Stimulated activated CD8-positive, alpha-beta memory T cell treated with anti-CD3 and anti-CD28 coated beads, Interleukin-15, amount 100 ng/mL, for 4 hours (primary cell): ENCODE data around the gene PPIP5K2.
"Not testable (repeated sequence)": the region's sequence is repeated elsewhere in the genome, so short reads cannot be mapped to it uniquely, and the experiment has no call there.

Experiments
- DNase-seq, 2 donors: peaks; one replicate each; pipeline ENCODE4 v3.0.0-alpha.2; 2020; ENCODE audit warnings: low read depth in 2 of 2

The PPIP5K2 gene

DNA sequence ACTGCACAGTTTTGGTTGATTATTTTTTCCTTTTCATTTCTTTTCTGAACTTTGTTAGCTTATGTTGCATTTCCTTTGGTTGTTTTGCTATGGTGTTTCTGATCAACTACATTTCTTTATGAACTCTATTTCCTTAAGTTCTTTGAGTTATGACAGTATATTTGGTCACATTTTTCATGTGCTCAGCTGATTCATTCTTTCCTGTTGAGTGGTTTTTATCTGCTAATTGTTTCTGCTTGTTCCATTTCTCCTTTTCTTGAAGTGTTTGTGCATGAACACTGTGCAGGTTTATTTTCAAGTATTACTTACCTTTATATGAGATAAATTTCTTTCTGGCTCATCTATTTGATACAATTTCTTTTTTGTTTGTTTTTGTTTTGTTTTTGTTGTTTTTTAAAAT is 87.6 kb downstream of the PPIP5K2 start:
- no peak for DNase-seq

DNA sequence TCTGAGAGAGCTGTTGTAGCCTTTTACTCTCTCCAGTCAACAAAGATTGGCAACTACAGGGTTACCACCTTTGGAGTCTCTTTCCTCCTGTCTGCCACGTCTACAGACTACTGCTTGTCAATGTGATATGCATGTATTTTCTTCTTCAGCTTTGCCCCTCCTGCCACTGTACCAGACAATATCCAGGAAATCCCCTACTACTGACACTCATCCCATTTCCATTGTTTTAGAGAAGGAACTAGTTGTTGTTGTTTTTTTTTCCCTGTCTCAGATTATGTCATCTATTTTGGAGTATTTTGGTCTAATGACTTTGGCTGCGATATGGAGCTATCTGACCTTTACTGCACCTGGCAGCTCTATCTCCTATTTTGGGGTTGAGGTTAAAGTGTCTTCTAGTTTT is 88.4 kb downstream of the PPIP5K2 start:
- no peak for DNase-seq

DNA sequence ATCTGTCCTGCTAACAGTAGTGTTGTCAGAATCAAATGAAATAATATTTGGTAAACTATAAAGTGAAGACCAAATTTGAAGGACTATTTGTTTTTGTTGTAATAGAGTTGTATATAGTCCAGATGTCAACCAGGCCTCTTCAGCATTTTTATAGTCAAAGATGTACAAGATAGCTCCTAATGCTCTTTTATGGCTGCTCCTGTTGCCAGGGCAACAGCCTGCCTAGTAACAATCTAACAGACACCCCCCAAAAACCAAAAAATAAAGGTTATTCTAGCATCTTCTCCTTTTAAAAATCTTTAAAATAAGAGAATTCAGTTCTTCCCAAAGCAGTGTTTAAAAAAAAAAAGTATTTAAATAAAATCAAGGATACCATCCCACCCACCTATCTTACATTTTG is 89.0 kb downstream of the PPIP5K2 start:
- no peak for DNase-seq

DNA sequence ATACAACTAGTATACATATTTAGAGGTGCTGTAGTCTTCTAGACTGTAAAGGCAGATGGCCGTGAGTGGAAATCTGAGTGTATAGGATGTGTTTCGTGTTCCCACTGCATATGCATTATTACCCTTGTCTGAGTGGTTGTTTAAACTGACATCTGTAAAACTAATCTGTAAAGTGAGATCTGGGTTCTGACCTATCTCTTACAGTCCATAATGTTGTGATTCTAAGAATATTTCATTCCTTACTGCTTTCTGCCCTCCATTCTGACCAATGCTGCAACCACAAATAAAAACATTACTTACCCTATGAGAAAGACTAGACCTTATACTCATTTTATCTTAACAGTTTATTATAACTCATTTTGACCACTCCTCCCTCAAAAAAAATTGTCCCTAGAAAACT is 90.9 kb downstream of the PPIP5K2 start:
- DNase-seq = no peak

DNA sequence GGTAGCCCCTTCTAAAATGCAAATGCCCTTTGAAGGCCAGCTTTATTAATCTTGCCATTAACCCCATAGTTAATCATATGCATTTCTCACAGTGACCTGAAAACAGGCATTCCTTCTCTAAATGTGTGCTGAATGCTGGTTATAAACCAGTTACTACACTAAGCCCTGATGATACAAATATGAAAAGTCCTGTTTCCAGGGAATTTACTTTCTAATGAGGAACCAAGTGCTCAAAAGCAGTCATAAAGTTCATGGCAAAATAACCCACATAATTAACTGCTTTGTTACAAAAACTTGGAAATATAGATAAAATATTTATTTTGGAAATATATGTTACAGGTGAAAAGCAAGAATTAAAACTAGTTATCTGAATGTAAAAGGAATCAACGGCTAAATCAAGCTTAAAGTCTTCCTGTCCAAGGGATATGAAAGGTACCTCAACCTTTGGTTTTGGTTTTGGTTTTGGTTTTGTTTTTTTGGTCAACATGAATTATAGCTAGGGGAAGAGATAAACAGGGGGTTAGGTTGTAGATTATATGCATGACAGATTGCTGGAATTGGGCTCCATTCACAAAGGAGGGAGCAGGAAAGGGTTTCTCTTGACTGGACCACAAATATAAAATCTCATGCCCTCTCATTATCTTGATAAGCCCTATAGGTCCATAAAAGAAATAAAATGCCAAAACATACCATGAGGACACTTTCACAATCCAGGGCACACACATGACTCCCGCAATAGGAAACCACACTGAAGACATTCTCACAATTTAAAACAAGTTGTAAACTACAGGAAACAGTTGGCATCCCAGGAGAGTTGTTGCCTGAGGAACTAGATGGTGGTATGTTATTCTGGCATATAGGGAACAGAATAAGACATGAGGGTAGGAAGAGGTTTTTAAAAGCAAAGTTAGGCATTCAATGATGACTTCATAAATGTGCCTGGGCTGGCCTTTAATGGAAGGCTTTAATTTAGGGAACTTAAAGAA is 91.8 kb downstream of the PPIP5K2 start:
- no peak for DNase-seq

DNA sequence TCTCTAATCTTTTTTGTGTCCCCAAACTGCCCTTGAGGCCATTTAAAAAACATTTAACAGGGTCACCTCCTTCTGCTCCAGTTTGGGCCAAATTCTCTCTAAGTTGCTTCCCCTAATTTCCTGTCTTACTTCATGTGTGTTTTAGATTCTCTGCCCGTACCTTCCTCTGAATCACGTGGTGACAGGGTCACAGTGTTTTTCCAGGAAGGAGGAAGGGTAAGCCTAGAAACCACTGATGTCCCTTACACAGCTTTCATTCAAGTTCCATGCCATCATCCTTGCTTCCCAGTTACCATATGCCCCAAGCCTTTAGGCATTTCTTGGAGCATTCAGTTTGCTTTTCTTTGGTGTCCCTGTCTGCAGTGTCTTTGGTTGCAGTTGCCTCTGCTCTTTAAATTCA is 96.0 kb downstream of the PPIP5K2 start:
- DNase-seq = no peak

DNA sequence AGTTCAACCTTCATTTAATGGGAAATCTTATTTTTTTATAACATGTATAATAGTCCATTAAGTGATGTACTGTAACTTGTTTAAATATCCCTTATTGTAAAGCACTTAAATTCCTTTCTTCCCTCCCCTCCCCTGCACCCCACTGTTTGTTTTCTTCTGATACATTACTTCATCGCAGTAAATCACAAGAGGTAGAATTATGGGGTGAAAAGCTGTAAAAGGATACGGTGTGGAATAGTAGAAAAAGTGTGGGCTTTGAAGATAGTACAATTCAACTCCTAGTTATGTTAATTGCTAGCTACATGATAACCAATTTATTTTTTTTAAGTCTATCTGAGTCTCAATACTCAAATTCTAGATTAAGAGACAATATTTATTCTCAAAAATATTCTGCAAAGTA is 96.6 kb downstream of the PPIP5K2 start:
- no peak for DNase-seq

DNA sequence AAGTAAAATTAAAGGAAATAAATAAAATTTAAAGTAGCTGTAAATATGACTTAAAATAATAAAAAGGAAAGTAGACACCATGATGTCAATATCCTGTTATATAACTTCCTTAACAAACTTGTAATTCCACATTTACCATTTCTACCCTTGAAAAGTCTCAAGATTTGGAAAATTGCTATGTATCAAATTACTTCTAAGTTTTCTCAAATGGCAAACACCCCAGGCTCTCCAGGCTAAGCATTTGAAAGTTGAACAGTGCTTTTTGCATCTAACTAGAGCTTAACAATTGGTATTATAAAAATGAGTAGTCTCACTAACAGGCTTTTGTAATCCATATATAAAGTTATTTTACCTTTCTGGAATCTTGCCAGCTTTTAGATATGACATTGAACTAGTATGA is 97.0 kb downstream of the PPIP5K2 start:
- no peak for DNase-seq

DNA sequence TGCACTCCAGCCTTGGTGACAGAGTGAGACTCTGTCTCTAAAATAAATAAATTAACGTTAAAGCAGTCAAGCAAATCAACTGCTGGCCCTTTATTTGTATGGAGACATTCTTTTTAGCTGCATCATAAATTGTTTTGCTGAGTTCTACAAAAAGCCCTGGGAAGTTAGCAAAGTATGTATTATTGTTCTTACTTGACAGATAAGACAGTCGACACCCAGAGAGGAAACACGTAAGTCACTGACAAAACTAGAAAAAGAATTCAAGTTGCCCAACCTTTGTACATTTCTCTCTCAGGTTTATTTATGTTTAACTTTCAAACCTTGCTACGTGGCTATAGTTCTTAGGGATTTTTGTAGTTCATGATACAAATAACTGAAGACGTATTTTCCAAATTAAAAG is 98.1 kb downstream of the PPIP5K2 start:
- DNase-seq = no peak

DNA sequence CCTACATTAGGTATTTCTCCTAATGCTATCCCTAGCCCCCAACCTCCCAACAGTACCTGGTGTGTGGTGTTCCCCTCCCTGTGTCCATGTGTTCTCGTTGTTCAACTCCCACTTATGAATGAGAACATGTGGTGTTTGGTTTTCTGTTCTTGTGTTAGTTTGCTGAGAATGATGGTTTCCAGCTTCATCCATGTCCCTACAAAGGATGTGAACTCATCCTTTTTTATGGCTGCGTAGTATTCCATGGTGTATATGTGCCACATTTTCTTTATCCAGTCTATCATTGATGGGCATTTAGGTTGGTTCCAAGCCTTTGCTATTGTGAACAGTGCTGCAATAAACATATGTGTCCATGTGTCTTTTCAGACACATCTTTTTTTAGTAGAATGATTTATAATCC is 99.0 kb downstream of the PPIP5K2 start:
- DNase-seq = not testable (repeated sequence)

DNA sequence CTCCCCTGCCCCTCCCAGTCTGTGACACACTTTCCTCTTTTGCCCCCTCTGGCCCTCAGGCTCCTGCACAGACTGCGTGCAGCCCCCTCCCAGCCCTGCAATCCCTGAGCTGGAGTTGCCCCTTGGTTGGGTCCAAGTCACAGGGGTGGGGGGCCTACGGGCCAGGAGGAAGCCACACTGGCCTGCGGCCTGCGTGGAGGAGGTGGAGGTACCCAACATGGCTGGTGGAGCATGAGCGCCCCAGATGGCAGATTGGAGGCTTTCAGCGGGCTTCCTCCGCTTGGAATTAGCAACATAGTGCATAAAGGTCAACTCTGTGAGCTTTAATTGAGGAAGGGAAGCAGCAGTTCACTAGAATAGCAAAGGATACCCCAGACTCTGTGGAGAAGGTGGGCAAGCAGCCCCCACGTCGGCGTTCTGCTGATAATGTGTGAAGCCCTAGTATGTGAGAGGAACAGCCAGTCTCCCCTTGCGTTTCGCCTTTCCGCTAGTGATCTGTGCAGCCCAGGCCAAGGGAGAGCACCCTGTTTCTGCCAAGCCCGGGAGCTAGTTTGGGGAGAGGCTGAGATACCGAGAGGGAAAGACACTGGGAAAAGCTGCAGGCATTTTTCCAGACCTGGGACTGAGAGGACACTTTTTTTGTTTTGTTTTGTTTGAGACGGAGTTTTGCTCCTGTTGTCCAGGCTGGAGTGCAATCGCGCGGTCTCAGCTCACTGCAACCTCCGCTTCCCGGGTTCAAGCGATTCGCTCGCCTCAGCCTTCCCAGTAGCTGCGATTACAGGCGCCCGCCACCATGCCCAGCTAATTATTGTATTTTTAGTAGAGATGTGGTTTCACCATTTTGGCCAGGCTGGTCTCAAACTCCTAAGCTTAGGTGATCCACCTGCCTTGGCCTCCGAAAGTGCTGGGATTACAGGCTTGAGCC is 103.2 kb downstream of the PPIP5K2 start:
- no peak for DNase-seq

DNA sequence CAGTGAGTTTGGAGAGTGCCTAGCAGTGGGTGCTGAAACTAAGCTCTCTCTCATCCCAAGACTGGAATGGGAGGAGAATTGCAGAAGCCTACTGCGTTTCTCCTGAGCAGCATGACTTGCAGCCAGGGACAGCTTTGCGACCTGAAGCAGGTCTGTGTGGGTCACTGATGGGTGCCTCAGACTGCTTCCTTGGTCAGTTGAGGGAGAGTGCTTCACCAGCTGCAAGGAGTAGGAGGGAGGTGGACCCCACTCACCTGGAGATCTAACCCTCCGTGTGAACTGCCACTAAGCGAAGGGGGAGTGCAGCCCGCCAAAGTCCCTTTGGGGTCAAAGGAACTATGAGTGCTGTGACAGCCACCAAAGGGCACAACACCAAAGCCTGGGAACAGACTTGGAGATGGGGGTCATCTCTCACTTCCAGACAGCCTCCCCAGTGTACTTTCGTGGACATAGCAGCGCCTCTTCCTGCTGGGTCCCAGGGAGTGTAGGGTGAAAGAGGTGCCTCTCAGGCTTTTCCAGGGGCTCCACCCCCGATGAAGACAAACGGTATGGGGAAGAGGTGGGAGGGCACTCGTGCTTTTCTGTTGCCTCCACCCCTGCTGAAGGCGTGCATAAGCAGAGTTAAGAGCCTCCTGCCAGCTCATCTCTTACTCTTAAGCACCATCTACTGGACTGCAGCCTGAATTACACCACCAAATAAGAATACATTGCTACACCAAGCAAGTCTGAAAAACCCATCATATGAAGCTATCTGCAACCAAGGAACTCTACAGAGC is 104.2 kb downstream of the PPIP5K2 start:
- no peak for DNase-seq

DNA sequence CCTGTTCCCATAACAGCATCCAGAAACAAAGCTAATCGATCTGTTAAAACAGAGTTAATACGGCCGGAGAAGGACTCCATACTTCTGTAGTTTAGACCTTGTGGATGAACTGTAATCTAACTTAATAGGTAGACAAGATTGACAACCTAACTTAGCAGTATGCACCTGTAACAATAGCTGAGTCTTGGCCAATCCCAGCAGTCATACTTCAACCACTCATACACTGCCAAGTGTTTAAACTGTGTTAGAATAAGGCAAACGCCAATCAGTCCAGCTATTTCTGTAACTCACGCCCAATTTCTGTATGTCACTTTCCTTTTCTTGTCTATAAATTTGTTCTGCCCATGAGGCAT is 104.8 kb downstream of the PPIP5K2 start:
- no peak for DNase-seq

DNA sequence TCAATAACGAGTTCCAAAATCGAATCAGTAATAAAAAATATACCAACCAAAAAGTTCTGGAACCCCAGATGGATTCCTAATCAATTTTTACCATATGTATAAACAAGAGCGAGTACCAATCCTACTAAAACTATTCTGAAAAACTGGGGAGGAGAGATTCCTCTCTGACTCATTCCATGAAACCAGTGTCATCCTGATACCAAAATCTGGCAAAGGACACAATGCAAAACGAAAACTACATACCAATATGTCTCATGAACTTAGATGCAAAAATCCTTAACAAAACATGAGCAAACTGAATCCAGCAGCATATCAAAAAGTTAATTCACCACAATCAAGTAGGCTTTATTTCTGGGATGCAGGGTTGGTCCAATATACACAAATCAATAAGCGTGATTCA is 108.0 kb downstream of the PPIP5K2 start:
- no peak for DNase-seq

DNA sequence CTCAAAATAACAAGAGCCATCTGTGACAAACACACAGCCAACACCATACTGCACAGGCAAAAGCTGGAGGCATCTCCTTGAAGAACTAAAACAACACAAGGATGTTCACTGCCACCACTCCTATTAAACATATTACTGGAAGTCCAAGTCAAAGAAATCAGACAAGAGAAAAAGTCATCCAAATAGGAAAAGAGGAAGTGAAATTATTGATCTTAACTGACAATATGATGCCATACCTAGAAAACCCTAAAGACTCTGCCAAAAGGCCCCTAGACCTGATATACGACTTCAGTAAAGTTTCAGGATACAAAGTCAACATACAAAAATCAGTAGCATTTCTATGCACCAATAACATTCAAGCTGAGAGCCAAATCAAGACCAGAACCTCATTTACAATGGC is 108.5 kb downstream of the PPIP5K2 start:
- no peak for DNase-seq

DNA sequence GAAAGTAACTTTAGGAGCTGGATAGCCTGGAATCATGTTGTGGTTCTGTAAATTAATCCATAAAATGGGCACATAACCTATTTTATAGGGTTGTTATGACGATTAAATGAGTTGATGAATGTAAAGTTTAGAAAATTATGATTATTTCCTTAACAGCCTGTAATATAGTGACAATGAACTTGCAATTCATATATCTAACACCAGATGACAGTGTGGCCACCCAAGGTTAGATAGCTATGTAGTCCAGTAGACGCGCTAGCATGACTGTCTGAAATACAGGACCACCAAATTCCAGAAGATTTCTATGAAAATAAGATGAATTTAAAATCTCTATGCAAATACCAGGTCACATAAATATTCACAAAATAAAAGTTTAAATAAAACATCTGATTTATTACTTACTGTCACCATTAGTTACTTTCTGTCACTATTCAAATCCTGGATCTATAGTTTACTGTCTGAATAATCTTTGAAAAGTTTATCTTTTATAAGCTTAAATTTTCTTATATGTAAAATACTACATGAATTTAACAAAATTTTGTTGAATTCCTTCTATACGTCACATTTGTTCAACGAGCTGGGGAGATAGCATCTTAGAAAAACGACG is 112.4 kb downstream of the PPIP5K2 start:
- DNase-seq = no peak

DNA sequence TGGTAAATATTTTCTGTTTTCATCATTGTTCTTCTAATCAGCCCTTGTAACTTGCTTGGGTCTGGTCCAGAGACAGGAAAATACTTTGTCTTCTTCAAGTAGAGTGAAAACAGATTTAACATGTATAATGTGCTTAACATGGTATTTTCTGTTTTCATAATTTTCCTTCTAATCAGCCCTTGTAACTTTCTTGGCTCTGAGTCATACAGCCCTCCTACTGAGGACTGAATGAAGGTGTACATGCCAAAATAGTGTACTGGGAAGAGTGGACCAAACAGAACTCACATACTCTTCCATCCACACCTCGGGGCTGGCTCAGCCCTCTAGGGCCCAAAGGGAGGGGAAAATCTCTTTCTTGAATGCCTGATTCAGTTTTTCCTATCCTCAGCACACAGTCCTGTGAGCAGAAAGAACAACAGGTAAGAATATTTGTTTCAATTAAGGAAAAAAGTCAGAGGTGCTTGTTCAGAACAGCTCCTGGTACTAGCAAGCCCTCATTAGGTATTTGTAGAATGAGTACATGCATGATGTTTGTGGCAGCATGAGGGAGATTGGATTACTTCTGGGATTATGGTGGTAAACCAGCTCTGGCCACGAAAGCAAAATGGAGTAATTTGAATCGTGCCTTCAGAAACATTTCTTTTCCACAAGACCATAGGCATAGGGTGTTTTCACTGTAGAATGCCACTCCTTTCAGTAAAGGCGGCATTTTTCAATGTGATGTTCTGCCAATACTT is 114.3 kb downstream of the PPIP5K2 start:
- DNase-seq = no peak

DNA sequence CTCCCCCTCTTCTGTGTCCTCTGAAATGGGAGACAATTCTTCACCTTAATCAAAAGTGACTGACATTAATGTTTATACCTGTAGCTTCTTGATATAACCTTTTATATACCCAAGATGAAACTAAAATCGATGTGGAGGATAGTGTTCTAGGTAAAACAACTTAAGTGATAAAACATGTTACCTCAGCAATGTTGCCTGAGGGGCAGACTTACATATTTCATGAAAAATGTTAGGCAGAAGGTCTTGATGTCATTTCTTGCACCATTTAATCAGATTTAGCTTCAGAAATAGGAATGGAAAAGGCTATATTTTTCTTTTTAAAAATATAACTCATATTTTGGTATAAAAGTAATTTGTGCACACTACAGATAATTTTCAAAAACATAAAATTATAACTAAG is 115.8 kb downstream of the PPIP5K2 start:
- DNase-seq = no peak

DNA sequence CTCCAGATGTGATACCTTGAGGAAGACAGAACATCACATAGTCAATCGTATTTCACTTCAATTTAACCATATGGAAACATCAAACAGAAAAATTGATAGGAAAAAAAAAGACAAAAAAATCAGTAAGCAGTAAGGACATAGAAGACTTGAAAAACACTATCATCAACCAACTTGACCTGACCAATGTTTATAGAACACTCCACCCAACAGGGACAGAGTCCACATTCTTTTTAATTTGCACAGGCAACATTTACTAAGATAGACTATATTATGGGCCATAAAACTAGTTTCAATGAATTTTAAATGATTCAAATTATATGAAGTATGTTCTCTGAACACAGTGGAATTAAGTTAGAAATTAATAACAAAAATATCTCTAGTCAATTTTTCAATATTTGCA is 117.7 kb downstream of the PPIP5K2 start:
- no peak for DNase-seq

DNA sequence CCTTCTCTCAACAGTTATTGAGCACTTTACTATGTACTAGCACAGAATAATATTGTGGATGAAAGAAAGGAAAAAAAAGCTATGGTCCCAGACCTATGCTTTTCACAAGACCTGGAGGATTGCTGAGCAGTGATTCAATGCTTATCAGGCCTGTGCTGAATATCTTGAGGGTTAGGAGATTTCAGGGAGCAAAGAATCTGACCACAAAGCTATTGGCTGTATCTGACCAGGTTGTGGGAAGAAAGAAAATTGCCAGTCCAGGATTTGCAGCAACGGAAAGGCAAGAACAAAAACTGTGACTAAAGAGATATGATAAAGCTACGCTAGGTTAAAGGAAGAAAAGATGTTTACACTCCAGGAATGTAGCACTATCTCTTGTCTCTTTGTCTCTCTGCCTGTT is 123.6 kb downstream of the PPIP5K2 start:
- DNase-seq = no peak

DNA sequence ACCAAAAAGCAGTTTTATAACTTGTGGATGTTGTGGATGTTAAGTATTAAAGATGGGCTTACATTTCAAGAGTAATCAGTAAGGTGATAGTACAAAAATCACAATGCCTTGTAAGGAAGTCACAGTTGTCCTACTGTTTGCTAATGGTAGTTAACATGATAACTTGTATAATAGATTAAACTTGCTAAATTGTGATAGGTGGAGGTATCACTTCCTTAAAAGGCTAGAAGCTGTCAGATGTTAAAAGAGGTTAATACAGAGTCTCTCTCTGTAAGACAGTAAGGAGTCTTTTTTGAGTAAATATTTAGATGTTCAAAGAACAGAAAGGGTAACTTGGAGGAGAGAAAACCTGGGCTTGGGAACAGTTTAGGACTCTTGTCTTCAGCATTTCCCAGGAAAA is 124.3 kb downstream of the PPIP5K2 start:
- no peak for DNase-seq
